Neural progenitor cell (in vitro differentiated cells): ENCODE measurements around the gene CDKN2A. TPM values are rescaled to one million over a fixed set of nuclear protein-coding genes. Genes with fewer than 3 reads are reported as not detected.
A peak's percentile ranks its signal among the peaks of the same experiment; 100 is the strongest.

ENCODE experiments used
- DNase-seq: peaks from one replicate; pipeline ENCODE4 v3.0.0-alpha.2; 2016; ENCODE audit warnings: low spot score
- H2AFZ ChIP-seq: fragments of 200-600 bp; sonication (generic); replicated peaks from 2 replicates; pipeline ENCODE4 v1.6.1; 2016; ENCODE audit warnings: antibody characterized with exemption
- H3F3A ChIP-seq: fragments of 200-600 bp; sonication (generic); 2 replicates; pipeline ENCODE4 v1.6.1; 2016; ENCODE audit warnings: antibody characterized with exemption, low read depth
- H3K27ac ChIP-seq: fragments of 200-600 bp; sonication (generic); 2 replicates; pipeline ENCODE4 v1.5.1; 2016; ENCODE audit warnings: mild to moderate bottlenecking
- H3K27me3 ChIP-seq: fragments of 200-600 bp; sonication (generic); 2 replicates; pipeline ENCODE4 v1.6.1; 2016; ENCODE audit warnings: mild to moderate bottlenecking, moderate library complexity
- H3K36me3 ChIP-seq: fragments of 200-600 bp; sonication (generic); 2 replicates; pipeline ENCODE4 v1.5.1; 2016
- H3K4me1 ChIP-seq: fragments of 200-600 bp; sonication (generic); 2 replicates; pipeline ENCODE4 v1.6.1; 2016; ENCODE audit warnings: mixed run types
- H3K4me2 ChIP-seq: fragments of 200-600 bp; sonication (generic); 2 replicates; pipeline ENCODE4 v1.6.1; 2016
- H3K4me3 ChIP-seq: fragments of 200-600 bp; sonication (generic); 2 replicates; pipeline ENCODE4 v1.5.1; 2016
- H3K79me2 ChIP-seq: fragments of 200-600 bp; sonication (generic); 2 replicates; pipeline ENCODE4 v1.6.1; 2016; ENCODE audit warnings: low read depth
- H3K9ac ChIP-seq: fragments of 200-600 bp; sonication (generic); 2 replicates; pipeline ENCODE4 v1.6.1; 2016
- H3K9me3 ChIP-seq: fragments of 200-600 bp; sonication (generic); 2 replicates; pipeline ENCODE4 v1.5.1; 2016; ENCODE audit warnings: low read depth
- H4K20me1 ChIP-seq: fragments of 200-600 bp; sonication (generic); 2 replicates; pipeline ENCODE4 v1.6.1; 2016; ENCODE audit warnings: low read depth
- H3K27ac Mint-ChIP-seq: 3 replicates; pipeline ENCODE4 v1.8.0; 2021; ENCODE audit warnings: mixed read lengths
- H3K27me3 Mint-ChIP-seq: 2 replicates; pipeline ENCODE4 v1.8.0; 2022; ENCODE audit warnings: low read depth, mild to moderate bottlenecking, inconsistent platforms, moderate library complexity, mixed read lengths; ENCODE audit not compliant: insufficient read depth
- H3K36me3 Mint-ChIP-seq: 3 replicates; pipeline ENCODE4 v1.8.0; 2021; ENCODE audit warnings: mixed read lengths
- H3K4me1 Mint-ChIP-seq: 3 replicates; pipeline ENCODE4 v1.8.0; 2021; ENCODE audit warnings: mixed read lengths
- H3K4me3 Mint-ChIP-seq: 3 replicates; pipeline ENCODE4 v1.8.0; 2021; ENCODE audit warnings: mild to moderate bottlenecking, moderate library complexity, mixed read lengths
- H3K9me3 Mint-ChIP-seq: 3 replicates; pipeline ENCODE4 v1.8.0; 2020; ENCODE audit warnings: mixed read lengths
- EZH2 ChIP-seq: fragments of 200-600 bp; sonication (generic); IDR thresholded peaks from 2 replicates; pipeline ENCODE4 v1.6.1; 2017; ENCODE audit warnings: antibody characterized with exemption, mild to moderate bottlenecking, moderate library complexity
- EZH2phosphoT487 ChIP-seq: fragments of 200-600 bp; sonication (generic); IDR thresholded peaks from 2 replicates; pipeline ENCODE4 v1.6.1; 2017; ENCODE audit warnings: antibody characterized with exemption
- total RNA-seq: library from RNA; depleted of rRNA; stranded (reverse); fragments of >200 nt; gene quantifications from 2 replicates; pipeline ENCODE4 v1.2.3, GENCODE V29; 2015; ENCODE audit warnings: low replicate concordance
- TF ChIP-seq, protein P1 (sequence below): fragments of 200-600 bp; sonication (generic); IDR thresholded peaks from 2 replicates; pipeline ENCODE4 v1.5.1; 2017; ENCODE audit warnings: antibody characterized with exemption, mild to moderate bottlenecking

CDKN2A gene
- total RNA-seq, 1 donor from 2014 or later, result not detected

DNA sequence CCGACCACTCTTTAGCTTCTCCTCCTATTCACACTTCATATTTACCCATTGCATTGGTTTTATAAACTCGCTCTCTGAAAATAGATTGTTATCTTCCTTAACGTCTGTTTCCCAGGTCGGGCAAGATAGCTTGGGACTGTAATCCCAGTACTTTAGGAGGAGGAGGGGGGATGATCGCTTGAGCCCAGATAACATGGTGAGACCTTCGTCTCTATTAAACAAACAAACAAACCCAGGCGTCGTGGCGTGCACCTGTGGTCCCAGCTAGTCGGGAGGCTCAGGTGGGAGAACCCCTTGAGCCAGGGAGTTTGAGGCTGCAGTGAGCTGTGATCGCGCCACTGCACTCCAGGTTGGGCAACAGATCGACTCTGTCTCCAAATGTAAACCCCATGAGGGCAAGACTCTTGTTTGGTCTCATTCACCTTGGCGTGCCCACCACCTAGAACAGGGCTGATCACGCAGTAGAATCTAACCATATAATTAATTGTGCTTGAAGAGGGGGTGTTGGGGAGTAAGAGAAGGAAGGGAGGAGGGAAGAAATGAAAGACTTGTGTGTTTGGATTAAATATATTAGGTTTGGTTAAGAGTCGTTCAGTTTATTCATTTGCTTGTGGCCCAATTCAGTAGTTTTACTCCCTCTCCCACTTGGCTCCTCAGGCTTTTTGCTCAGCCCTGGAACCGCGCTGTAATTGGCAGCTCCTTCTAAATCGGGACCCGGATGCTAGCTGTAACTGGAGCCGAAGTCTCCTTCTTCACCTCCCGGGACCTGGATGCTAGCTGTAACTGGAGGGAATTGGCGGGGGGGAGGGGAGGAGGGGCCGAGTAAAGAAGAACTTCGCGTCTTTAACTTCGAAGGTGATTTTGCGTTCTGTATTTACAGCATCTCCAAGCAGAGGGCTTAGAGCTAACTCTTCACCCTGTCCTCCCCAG is 24.9 kb downstream of the CDKN2A start:
- Mint-ChIP-seq H3K27ac (no peak overlapping the region), H3K4me3 (no peak overlapping the region), H3K36me3 (no peaks in the 10 kb centered on the region), H3K9me3 (peaks cover 5% of the 10 kb centered on the region), H3K27me3 (peaks cover 93% of the 10 kb centered on the region), H3K4me1 (peaks cover 20% of the 10 kb centered on the region)
- Histone ChIP-seq H3K27me3 (peaks cover 100% of the 10 kb centered on the region), H3F3A (peaks cover 30% of the 10 kb centered on the region), H3K4me3 (no peak overlapping the region), H3K79me2 (no peaks in the 10 kb centered on the region), H4K20me1 (peaks cover 98% of the 10 kb centered on the region), H3K9ac (no peak overlapping the region), H3K27ac (no peak overlapping the region), H2AFZ (no peak overlapping the region), H3K4me1 (peaks cover 6% of the 10 kb centered on the region), H3K4me2 (no peak overlapping the region), H3K9me3 (no peaks in the 10 kb centered on the region), H3K36me3 (no peaks in the 10 kb centered on the region)
- DNase-seq, result peak; percentile 80
- TF ChIP-seq EZH2phosphoT487, result peak; percentile 61
- TF ChIP-seq, protein P1, sequence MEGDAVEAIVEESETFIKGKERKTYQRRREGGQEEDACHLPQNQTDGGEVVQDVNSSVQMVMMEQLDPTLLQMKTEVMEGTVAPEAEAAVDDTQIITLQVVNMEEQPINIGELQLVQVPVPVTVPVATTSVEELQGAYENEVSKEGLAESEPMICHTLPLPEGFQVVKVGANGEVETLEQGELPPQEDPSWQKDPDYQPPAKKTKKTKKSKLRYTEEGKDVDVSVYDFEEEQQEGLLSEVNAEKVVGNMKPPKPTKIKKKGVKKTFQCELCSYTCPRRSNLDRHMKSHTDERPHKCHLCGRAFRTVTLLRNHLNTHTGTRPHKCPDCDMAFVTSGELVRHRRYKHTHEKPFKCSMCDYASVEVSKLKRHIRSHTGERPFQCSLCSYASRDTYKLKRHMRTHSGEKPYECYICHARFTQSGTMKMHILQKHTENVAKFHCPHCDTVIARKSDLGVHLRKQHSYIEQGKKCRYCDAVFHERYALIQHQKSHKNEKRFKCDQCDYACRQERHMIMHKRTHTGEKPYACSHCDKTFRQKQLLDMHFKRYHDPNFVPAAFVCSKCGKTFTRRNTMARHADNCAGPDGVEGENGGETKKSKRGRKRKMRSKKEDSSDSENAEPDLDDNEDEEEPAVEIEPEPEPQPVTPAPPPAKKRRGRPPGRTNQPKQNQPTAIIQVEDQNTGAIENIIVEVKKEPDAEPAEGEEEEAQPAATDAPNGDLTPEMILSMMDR, result no peak
- peak; percentile 84 for TF ChIP-seq EZH2

DNA sequence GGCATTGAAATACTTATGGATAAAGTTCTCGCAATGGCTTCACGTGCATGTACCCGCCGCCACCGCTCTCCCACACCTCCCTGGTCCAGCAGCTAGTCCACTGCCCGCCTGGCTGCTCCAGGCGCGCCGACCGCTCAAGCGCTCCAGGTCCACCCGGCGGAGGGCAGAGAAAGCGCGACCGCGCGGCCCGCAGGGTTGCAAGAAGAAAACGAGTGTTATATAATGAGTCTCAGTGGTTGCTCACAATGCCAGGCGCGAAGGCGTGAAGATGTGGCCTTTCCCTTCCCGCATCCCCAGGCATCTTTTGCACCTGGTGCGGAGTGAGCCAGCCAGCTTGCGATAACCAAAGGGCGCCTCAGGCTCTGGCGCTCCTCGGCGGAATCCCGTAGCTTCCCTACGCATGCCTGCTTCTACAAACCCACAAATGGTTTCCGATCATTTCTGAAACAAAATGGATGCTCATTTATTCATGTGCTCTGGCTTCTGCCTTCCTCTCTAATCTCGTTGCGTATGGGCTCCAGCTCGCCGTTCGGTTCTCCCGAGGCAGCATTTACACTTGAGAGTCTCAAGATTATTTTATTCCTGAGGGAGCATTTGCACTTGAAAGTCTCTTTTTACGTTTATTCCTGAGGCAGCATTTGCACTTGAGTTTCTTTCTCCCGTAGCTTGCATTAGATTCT is 25.7 kb downstream of the CDKN2A start:
- Histone ChIP-seq H2AFZ (no peak overlapping the region), H3K79me2 (no peaks in the 10 kb centered on the region), H3F3A (peaks cover 30% of the 10 kb centered on the region), H3K27me3 (peaks cover 100% of the 10 kb centered on the region), H3K9me3 (no peaks in the 10 kb centered on the region), H4K20me1 (peaks cover 95% of the 10 kb centered on the region), H3K27ac (no peak overlapping the region), H3K4me3 (no peak overlapping the region), H3K4me1 (peaks cover 6% of the 10 kb centered on the region), H3K36me3 (no peaks in the 10 kb centered on the region), H3K9ac (no peak overlapping the region), H3K4me2 (peak overlapping the region; percentile 28)
- peak; percentile 73 for DNase-seq
- TF ChIP-seq EZH2phosphoT487 (peak; percentile 98), EZH2 (peak; percentile 93)
- TF ChIP-seq, protein P1, result no peak
- Mint-ChIP-seq H3K4me3 (no peak overlapping the region), H3K36me3 (no peaks in the 10 kb centered on the region), H3K4me1 (peaks cover 17% of the 10 kb centered on the region), H3K9me3 (peaks cover 8% of the 10 kb centered on the region), H3K27me3 (peaks cover 93% of the 10 kb centered on the region), H3K27ac (no peak overlapping the region)

DNA sequence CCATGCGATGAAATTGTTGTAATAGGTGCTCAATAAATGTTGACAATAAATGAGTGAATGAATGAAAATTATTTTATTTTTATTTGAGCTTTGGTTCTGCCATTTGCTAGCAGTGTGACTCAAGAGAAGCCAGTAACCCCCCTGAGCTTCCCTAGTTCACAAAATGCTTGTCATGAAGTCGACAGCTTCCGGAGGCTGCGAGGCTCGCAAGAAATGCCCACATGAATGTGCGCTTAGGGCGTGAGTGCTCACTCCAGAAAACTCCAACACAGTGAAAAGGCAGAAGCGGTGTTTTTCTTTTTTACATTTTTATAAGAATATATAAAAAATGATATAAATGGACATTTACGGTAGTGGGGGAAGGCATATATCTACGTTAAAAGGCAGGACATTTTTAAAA is 26.5 kb downstream of the CDKN2A start:
- no peaks in the 10 kb centered on the region for H3K79me2 ChIP-seq
- peaks cover 2% of the 10 kb centered on the region for H3K36me3 Mint-ChIP-seq
- no peak overlapping the region for H3K4me3 Mint-ChIP-seq
- no peak overlapping the region for H3K27ac Mint-ChIP-seq
- no peaks in the 10 kb centered on the region for H3K9me3 ChIP-seq
- peaks cover 6% of the 10 kb centered on the region for H3K4me1 ChIP-seq
- DNase-seq, result peak; percentile 18
- H3K4me2 ChIP-seq, result no peak overlapping the region
- peaks cover 100% of the 10 kb centered on the region for H3K27me3 ChIP-seq
- H3K9ac ChIP-seq, result no peak overlapping the region
- H3K27me3 Mint-ChIP-seq, result peaks cover 91% of the 10 kb centered on the region
- no peak overlapping the region for H2AFZ ChIP-seq
- H3K4me3 ChIP-seq, result no peak overlapping the region
- no peaks in the 10 kb centered on the region for H3K36me3 ChIP-seq
- H3K9me3 Mint-ChIP-seq, result peaks cover 14% of the 10 kb centered on the region
- peaks cover 87% of the 10 kb centered on the region for H4K20me1 ChIP-seq
- TF ChIP-seq EZH2 (no peak), EZH2phosphoT487 (no peak)
- TF ChIP-seq, protein P1, result no peak
- H3F3A ChIP-seq, result peaks cover 30% of the 10 kb centered on the region
- peaks cover 17% of the 10 kb centered on the region for H3K4me1 Mint-ChIP-seq
- H3K27ac ChIP-seq, result no peak overlapping the region
